ENCODE data around the gene AGPAT1. TPM values are rescaled to one million over a fixed set of nuclear protein-coding genes. Genes with fewer than 3 reads are reported as not detected.

Gene AGPAT1
- total RNA-seq, 2 experiments from 2014 or later = 24.5 to 28.1 TPM

GRCh38 chr6:32177183-32177787 lies 1.4 kb upstream of the AGPAT1 start:
- TF ChIP-seq, protein P1, sequence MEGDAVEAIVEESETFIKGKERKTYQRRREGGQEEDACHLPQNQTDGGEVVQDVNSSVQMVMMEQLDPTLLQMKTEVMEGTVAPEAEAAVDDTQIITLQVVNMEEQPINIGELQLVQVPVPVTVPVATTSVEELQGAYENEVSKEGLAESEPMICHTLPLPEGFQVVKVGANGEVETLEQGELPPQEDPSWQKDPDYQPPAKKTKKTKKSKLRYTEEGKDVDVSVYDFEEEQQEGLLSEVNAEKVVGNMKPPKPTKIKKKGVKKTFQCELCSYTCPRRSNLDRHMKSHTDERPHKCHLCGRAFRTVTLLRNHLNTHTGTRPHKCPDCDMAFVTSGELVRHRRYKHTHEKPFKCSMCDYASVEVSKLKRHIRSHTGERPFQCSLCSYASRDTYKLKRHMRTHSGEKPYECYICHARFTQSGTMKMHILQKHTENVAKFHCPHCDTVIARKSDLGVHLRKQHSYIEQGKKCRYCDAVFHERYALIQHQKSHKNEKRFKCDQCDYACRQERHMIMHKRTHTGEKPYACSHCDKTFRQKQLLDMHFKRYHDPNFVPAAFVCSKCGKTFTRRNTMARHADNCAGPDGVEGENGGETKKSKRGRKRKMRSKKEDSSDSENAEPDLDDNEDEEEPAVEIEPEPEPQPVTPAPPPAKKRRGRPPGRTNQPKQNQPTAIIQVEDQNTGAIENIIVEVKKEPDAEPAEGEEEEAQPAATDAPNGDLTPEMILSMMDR (conservative IDR thresholded peaks at IDR 0.05; ENCODE audit: low read length) = no peak
- TF ChIP-seq EZH2phosphoT487 (IDR thresholded peaks at IDR 0.05; ENCODE audit: borderline replicate concordance, low read depth, low read length) = no peak
- H3K36me3 ChIP-seq (ENCODE audit: insufficient read depth, low read length) = peaks cover 13% of the 10 kb centered on the region; the same call in 1 of the 2 replicates
- peak overlapping the region; percentile 96 for H3K4me2 ChIP-seq (ENCODE audit: low read length)
- peaks cover 14% of the 10 kb centered on the region; the same call in 1 of the 2 replicates for H3K79me2 ChIP-seq (ENCODE audit: insufficient read depth, low read depth, low read length)
- H3K9me3 ChIP-seq (ENCODE audit: low read length) = no peaks in the 10 kb centered on the region
- no peaks in the 10 kb centered on the region for H4K20me1 ChIP-seq (ENCODE audit: insufficient read depth, low read length)
- peaks cover 44% of the 10 kb centered on the region for H3K4me1 ChIP-seq (ENCODE audit: insufficient read depth, low read length, poor library complexity, severe bottlenecking)
- peak overlapping the region; percentile 74 for H3K4me3 ChIP-seq (ENCODE audit: low read depth, low read length, poor library complexity, severe bottlenecking)
- BruUV-seq (replicated peaks) = TSS peak; percentile 72
- H2AFZ ChIP-seq (ENCODE audit: low read length) = peak overlapping the region; percentile 68
- DNase-seq (ENCODE audit: low spot score) = no peak
- H3K9me2 ChIP-seq (ENCODE audit: insufficient read depth, low read length) = no peaks in the 10 kb centered on the region
- ChIA-PET CTCF (ENCODE audit: unreplicated experiment) (interaction anchor here (1.3 kb wide), 1 partner anchor 16 kb away, joined by 3 read pairs; the partner anchor contains the start of gene GPSM3), POLR2A (interaction anchor here (1.0 to 2.1 kb wide), 4 partner anchors 13 to 49 kb away, joined by 5 to 11 read pairs (median 5); partner anchors contain the start of genes ATF6B, GPSM3 and PBX2)
- intact Hi-C loops (cut with micrococcal nuclease; ENCODE audit: unreplicated experiment) = loop anchor here (2.0 kb wide), 1 partner anchor 22 kb away; the partner anchor contains the start of gene PPT2
- peak overlapping the region; percentile 56 for H3K27ac ChIP-seq (ENCODE audit: low read depth, low read length, poor library complexity, severe bottlenecking)

- no peaks in the 10 kb centered on the region for H3K9me3 ChIP-seq (ENCODE audit: low read length)
- intact Hi-C loops (cut with micrococcal nuclease; ENCODE audit: unreplicated experiment) = loop anchor here (2.0 kb wide), 1 partner anchor 22 kb away; the partner anchor contains the start of gene PPT2
- peak overlapping the region; percentile 56 for H3K27ac ChIP-seq (ENCODE audit: low read depth, low read length, poor library complexity, severe bottlenecking)
- peak overlapping the region; percentile 68; the same call in 1 of the 2 replicates for H2AFZ ChIP-seq (ENCODE audit: low read length)
- ChIA-PET CTCF (ENCODE audit: unreplicated experiment) (interaction anchor here (1.3 kb wide), 1 partner anchor 16 kb away, joined by 3 read pairs; the partner anchor contains the start of gene GPSM3), POLR2A (interaction anchor here (0.5 to 2.1 kb wide), 8 partner anchors 12 to 1760 kb away, joined by 3 to 11 read pairs (median 4); partner anchors contain the start of genes ATF6B, GPSM3 and PBX2)
- peak overlapping the region; percentile 96 for H3K4me2 ChIP-seq (ENCODE audit: low read length)
- peaks cover 44% of the 10 kb centered on the region for H3K4me1 ChIP-seq (ENCODE audit: insufficient read depth, low read length, poor library complexity, severe bottlenecking)
- H3K4me3 ChIP-seq (ENCODE audit: low read depth, low read length, poor library complexity, severe bottlenecking) = peak overlapping the region; percentile 87
- no peak for DNase-seq (ENCODE audit: low spot score)
- no peaks in the 10 kb centered on the region for H4K20me1 ChIP-seq (ENCODE audit: insufficient read depth, low read length)
- TF ChIP-seq, protein P1 (conservative IDR thresholded peaks at IDR 0.05; ENCODE audit: low read length) = no peak
- no peak for TF ChIP-seq EZH2phosphoT487 (IDR thresholded peaks at IDR 0.05; ENCODE audit: borderline replicate concordance, low read depth, low read length)
- peaks cover 9% of the 10 kb centered on the region; the same call in 1 of the 2 replicates for H3K36me3 ChIP-seq (ENCODE audit: insufficient read depth, low read length)
- H3K79me2 ChIP-seq (ENCODE audit: insufficient read depth, low read depth, low read length) = peaks cover 14% of the 10 kb centered on the region; the same call in 1 of the 2 replicates
- BruUV-seq (replicated peaks) = TSS peak; percentile 84
- no peaks in the 10 kb centered on the region for H3K9me2 ChIP-seq (ENCODE audit: insufficient read depth, low read length)
Measured at GRCh38 chr6:32176476-32177182, 745 bp upstream of the AGPAT1 start.
